GM21529 (cell line): Measurements from ENCODE around the gene ZG16B.

Source experiments
- ATAC-seq: cut with Tn5 transposase; IDR thresholded peaks from one replicate; pipeline ENCODE4 v1.9.1; 2021; ENCODE audit not compliant: unreplicated experiment

ZG16B gene

GRCh38 chr16:2804728-2805127 is 25.4 kb upstream of the ZG16B start:
- no peak for ATAC-seq

GRCh38 chr16:2806286-2806685 is 23.8 kb upstream of the ZG16B start:
- no peak for ATAC-seq

GRCh38 chr16:2808181-2808580 is 21.9 kb upstream of the ZG16B start:
- no peak for ATAC-seq

GRCh38 chr16:2809149-2809760 is 20.8 kb upstream of the ZG16B start:
- ATAC-seq: no peak

GRCh38 chr16:2810651-2811050 is 19.5 kb upstream of the ZG16B start:
- no peak for ATAC-seq

- ATAC-seq: no peak
Measured at GRCh38 chr16:2811703-2812471, 18.2 kb upstream of the ZG16B start.

- no peak for ATAC-seq
Measured at GRCh38 chr16:2813771-2814221, 16.3 kb upstream of the ZG16B start.

GRCh38 chr16:2814551-2815298 is 15.4 kb upstream of the ZG16B start:
- ATAC-seq: no peak

GRCh38 chr16:2815299-2815771 is 14.8 kb upstream of the ZG16B start:
- ATAC-seq: no peak

- no peak for ATAC-seq
Measured at GRCh38 chr16:2816751-2817339, 13.3 kb upstream of the ZG16B start, which contains the start of gene PRSS21. Gene PRSS21, plus strand, starts transcription at chr16:2817237. Its CDS starts 32 bp downstream, at chr16:2817269.

GRCh38 chr16:2817340-2818271 is 12.5 kb upstream of the ZG16B start:
- ATAC-seq: no peak

- ATAC-seq: no peak
Measured at GRCh38 chr16:2818272-2818876, 11.7 kb upstream of the ZG16B start.

GRCh38 chr16:2819179-2819938 is 10.7 kb upstream of the ZG16B start:
- ATAC-seq: no peak

GRCh38 chr16:2819939-2820835 is 9.9 kb upstream of the ZG16B start:
- ATAC-seq: no peak

GRCh38 chr16:2820836-2821486 is 9.1 kb upstream of the ZG16B start:
- ATAC-seq: no peak

- ATAC-seq: no peak
Measured at GRCh38 chr16:2821487-2822157, 8.5 kb upstream of the ZG16B start.

GRCh38 chr16:2822158-2822495 is 8.0 kb upstream of the ZG16B start:
- no peak for ATAC-seq
